Adrenal gland (tissue), 5 donors: ENCODE data around the gene TMEM191B.
"Not testable (repeated sequence)": the region's sequence is repeated elsewhere in the genome, so short reads cannot be mapped to it uniquely, and the experiment has no call there.

Source experiments
- POLR2A ChIP-seq, 2 donors: fragments of 450-650 bp; IDR thresholded peaks; one replicate each; pipeline ENCODE4 v1.6.1; 2017; ENCODE audit warnings: antibody characterized with exemption in 2 of 2, mild to moderate bottlenecking in 2 of 2, moderate library complexity in 1 of 2
- TF ChIP-seq, protein P1 (sequence below), 6 experiments: fragments of 450-650 bp in 4 of 6; fragments of 200-600 bp in 2 of 6; sonication (generic) in 1 of 6; IDR thresholded peaks; 1 replicate in 5 of 6; 2 replicates in 1 of 6; pipeline versions ENCODE4 v1.5.1 to v1.8.0; 2016 to 2021; ENCODE audit warnings: antibody characterized with exemption in 6 of 6, mild to moderate bottlenecking in 2 of 6, moderate library complexity in 1 of 6
- donor health status: DM: no; HTN: no; CAD: no.

DNA sequence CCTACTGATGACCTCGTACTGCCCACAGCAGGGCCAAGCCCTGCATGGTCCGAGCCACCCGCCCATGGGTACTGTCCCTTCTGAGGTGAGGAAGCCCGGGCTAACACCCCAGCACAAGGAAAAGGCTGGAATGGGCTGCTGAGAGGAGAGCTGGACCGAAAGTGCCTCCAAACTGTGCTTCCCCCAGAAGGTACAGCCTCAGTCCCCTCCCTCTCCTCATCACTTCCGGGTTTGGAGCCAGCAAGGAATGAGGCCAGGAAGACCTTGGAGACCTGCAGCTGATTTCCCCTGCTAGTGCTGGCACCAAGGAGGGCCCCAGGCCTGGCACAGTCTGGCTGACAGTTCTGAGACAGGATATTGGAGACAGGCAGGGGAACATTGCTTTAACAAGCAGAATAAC is 31.3 kb downstream of the TMEM191B start:
- TF ChIP-seq, protein P1, sequence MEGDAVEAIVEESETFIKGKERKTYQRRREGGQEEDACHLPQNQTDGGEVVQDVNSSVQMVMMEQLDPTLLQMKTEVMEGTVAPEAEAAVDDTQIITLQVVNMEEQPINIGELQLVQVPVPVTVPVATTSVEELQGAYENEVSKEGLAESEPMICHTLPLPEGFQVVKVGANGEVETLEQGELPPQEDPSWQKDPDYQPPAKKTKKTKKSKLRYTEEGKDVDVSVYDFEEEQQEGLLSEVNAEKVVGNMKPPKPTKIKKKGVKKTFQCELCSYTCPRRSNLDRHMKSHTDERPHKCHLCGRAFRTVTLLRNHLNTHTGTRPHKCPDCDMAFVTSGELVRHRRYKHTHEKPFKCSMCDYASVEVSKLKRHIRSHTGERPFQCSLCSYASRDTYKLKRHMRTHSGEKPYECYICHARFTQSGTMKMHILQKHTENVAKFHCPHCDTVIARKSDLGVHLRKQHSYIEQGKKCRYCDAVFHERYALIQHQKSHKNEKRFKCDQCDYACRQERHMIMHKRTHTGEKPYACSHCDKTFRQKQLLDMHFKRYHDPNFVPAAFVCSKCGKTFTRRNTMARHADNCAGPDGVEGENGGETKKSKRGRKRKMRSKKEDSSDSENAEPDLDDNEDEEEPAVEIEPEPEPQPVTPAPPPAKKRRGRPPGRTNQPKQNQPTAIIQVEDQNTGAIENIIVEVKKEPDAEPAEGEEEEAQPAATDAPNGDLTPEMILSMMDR (IDR thresholded peaks at IDR 0.05) = not testable (repeated sequence)
- not testable (repeated sequence) for TF ChIP-seq POLR2A (IDR thresholded peaks at IDR 0.05)
